Tibial nerve (tissue), 3 donors: ENCODE data around the gene NUSAP1.

Experiments
- POLR2A ChIP-seq, 2 donors: fragments of 450-650 bp; IDR thresholded peaks; one replicate each; pipeline ENCODE4 v1.6.1; 2017; ENCODE audit warnings: antibody characterized with exemption in 2 of 2, mild to moderate bottlenecking in 2 of 2, moderate library complexity in 2 of 2
- TF ChIP-seq, protein P1 (sequence below), 5 experiments: fragments of 200-600 bp in 3 of 5; fragments of 450-650 bp in 2 of 5; sonication (generic) in 3 of 5; IDR thresholded peaks; one replicate each; pipeline ENCODE4 v1.5.1; 2016 to 2019; ENCODE audit warnings: antibody characterized with exemption in 5 of 5, mild to moderate bottlenecking in 3 of 5, moderate library complexity in 2 of 5

DNA sequence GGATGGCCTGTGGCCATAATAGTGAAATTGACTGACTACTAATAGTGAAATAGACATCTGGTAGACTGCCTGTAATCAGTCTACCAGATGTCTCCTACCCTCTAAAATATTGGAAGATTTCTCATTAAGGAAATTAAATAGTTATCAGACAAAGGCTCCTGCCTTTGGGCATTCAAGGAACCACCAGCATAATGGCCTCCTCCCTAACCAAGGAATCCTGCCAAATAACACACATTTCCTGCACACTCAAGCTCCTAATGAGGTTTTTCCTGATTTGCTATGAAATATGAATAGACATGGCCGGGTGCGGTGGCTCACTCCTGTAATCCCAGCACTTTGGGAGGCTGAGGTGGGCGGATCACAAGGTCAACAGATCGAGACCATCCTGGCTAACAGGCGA, 14.6 kb downstream of the NUSAP1 start:
- TF ChIP-seq POLR2A (IDR thresholded peaks at IDR 0.05): no peak
- TF ChIP-seq, protein P1, sequence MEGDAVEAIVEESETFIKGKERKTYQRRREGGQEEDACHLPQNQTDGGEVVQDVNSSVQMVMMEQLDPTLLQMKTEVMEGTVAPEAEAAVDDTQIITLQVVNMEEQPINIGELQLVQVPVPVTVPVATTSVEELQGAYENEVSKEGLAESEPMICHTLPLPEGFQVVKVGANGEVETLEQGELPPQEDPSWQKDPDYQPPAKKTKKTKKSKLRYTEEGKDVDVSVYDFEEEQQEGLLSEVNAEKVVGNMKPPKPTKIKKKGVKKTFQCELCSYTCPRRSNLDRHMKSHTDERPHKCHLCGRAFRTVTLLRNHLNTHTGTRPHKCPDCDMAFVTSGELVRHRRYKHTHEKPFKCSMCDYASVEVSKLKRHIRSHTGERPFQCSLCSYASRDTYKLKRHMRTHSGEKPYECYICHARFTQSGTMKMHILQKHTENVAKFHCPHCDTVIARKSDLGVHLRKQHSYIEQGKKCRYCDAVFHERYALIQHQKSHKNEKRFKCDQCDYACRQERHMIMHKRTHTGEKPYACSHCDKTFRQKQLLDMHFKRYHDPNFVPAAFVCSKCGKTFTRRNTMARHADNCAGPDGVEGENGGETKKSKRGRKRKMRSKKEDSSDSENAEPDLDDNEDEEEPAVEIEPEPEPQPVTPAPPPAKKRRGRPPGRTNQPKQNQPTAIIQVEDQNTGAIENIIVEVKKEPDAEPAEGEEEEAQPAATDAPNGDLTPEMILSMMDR (IDR thresholded peaks at IDR 0.05): no peak
